Endothelial cell of umbilical vein (primary cell): ENCODE measurements around the gene FNDC1. TPM values are rescaled to one million over a fixed set of nuclear protein-coding genes. Genes with fewer than 3 reads are reported as not detected.

Experiments
- BruUV-seq: library from RNA; stranded (reverse); fragments of 400-500 nt; replicated peaks from 2 replicates; lab custom pipeline; 2021; lab: Mats Ljungman, UMichigan
- CTCF ChIA-PET: fragments of 300-600, 350-600 bp; sonication (Branson Sonifier 250); formaldehyde crosslinking; loops from one replicate; lab custom pipeline; 2021; ENCODE audit warnings: antibody characterized with exemption, inconsistent platforms; lab: Charles Lee
- POLR2A ChIA-PET: fragments of 300-600, 350-600 bp; sonication (Branson Sonifier 250); formaldehyde crosslinking; loops from one replicate; lab custom pipeline; 2021; ENCODE audit warnings: antibody characterized with exemption, inconsistent platforms; lab: Charles Lee
- DNase-seq: peaks from one replicate; pipeline ENCODE4 v3.0.0-alpha.2; 2011; ENCODE audit warnings: low read depth, low spot score
- FAIRE-seq: peaks from 2 replicates; lab custom pipeline; 2011; peaks lifted over from hg19 to GRCh38; lab: Jason Lieb, UNC
- H2AFZ ChIP-seq: 2 replicates; pipeline ENCODE4 v1.6.0; 2012; ENCODE audit warnings: low read depth, low read length, control low read depth, inconsistent platforms
- H3K27ac ChIP-seq: 2 replicates; pipeline ENCODE4 v1.5.1; 2011; ENCODE audit warnings: low read depth, mild to moderate bottlenecking, control low read depth, low read length, moderate library complexity; ENCODE audit not compliant: insufficient read depth
- H3K27me3 ChIP-seq, 2 experiments: 2 replicates each; pipeline versions ENCODE4 v1.6.0 to v1.6.1; 2011; ENCODE audit warnings: low read length in 2 of 2, mixed read lengths in 1 of 2; ENCODE audit not compliant: control insufficient read depth in 2 of 2, insufficient read depth in 2 of 2
- H3K36me3 ChIP-seq, 2 experiments: 2 replicates in 1 of 2; 3 replicates in 1 of 2; pipeline ENCODE4 v1.5.1; 2011; ENCODE audit warnings: low read length in 2 of 2, mild to moderate bottlenecking in 1 of 2, moderate library complexity in 1 of 2; ENCODE audit not compliant: control insufficient read depth in 2 of 2, insufficient read depth in 2 of 2; ENCODE audit errors: extremely low read depth in 1 of 2
- H3K4me1 ChIP-seq: 3 replicates; pipeline ENCODE4 v1.5.1; 2011; ENCODE audit warnings: mild to moderate bottlenecking, low read length; ENCODE audit not compliant: control insufficient read depth, insufficient read depth; ENCODE audit errors: extremely low read depth
- H3K4me2 ChIP-seq: 2 replicates; pipeline ENCODE4 v1.6.1; 2011; ENCODE audit warnings: low read length, control low read depth, mixed read lengths; ENCODE audit not compliant: insufficient read depth
- H3K4me3 ChIP-seq, 3 experiments: fragments of 200-600 bp in 1 of 3; sonication (generic), shearing (Covaris generic) in 1 of 3; replicated peaks in 1 of 3; 2 replicates each; pipeline ENCODE4 v1.5.1; 2011 to 2016; ENCODE audit warnings: control low read depth in 3 of 3, low read length in 3 of 3, mild to moderate bottlenecking in 2 of 3, inconsistent platforms in 1 of 3, low read depth in 1 of 3, moderate library complexity in 1 of 3; ENCODE audit not compliant: insufficient read depth in 1 of 3
- H3K79me2 ChIP-seq: 2 replicates; pipeline ENCODE4 v1.6.0; 2012; ENCODE audit warnings: low read length, inconsistent platforms; ENCODE audit not compliant: control insufficient read depth, insufficient read depth
- H3K9ac ChIP-seq: replicated peaks from 2 replicates; pipeline ENCODE3; 2011; ENCODE audit warnings: low read length, control low read depth; ENCODE audit not compliant: insufficient read depth; ENCODE audit errors: extremely low read depth
- H3K9me1 ChIP-seq: replicated peaks from 3 replicates; pipeline ENCODE4 v1.6.0; 2011; ENCODE audit warnings: mild to moderate bottlenecking, low read length; ENCODE audit not compliant: control insufficient read depth, insufficient read depth; ENCODE audit errors: extremely low read depth
- H3K9me3 ChIP-seq: replicated peaks from 2 replicates; pipeline ENCODE4 v1.5.1; 2012; ENCODE audit warnings: low read length, inconsistent platforms; ENCODE audit not compliant: control insufficient read depth, insufficient read depth
- H4K20me1 ChIP-seq: replicated peaks from 2 replicates; pipeline ENCODE3; 2011; ENCODE audit warnings: mild to moderate bottlenecking, low read length; ENCODE audit not compliant: control insufficient read depth, insufficient read depth; ENCODE audit errors: extremely low read depth
- EZH2 ChIP-seq: IDR thresholded peaks from 2 replicates; pipeline ENCODE4 v1.6.1; 2012; ENCODE audit warnings: borderline replicate concordance, low read depth, mild to moderate bottlenecking, moderate library complexity, low read length, inconsistent platforms; ENCODE audit not compliant: severe bottlenecking
- FOS ChIP-seq: IDR thresholded peaks from 2 replicates; pipeline ENCODE4 v1.6.1; 2011; ENCODE audit warnings: mild to moderate bottlenecking, low read length, moderate library complexity, borderline replicate concordance; ENCODE audit not compliant: insufficient read depth
- GATA2 ChIP-seq: IDR thresholded peaks from 2 replicates; pipeline ENCODE4 v1.7.0; 2011; ENCODE audit warnings: low read depth, mild to moderate bottlenecking, moderate library complexity, mixed read lengths, low read length; ENCODE audit not compliant: insufficient read length, insufficient read depth
- JUN ChIP-seq: IDR thresholded peaks from 2 replicates; pipeline ENCODE4 v1.6.1; 2011; ENCODE audit warnings: borderline replicate concordance, low read depth; ENCODE audit not compliant: insufficient read length, insufficient read depth
- MYC ChIP-seq: IDR thresholded peaks from one replicate; pipeline ENCODE4 v1.6.1; 2011; ENCODE audit warnings: mild to moderate bottlenecking, low read depth, low read length
- POLR2A ChIP-seq: IDR thresholded peaks from 2 replicates; pipeline ENCODE4 v1.6.1; 2012; ENCODE audit warnings: low read depth, mild to moderate bottlenecking, control low read depth, low read length
- POLR2AphosphoS5 ChIP-seq: IDR thresholded peaks from 2 replicates; pipeline ENCODE4 v1.6.1; 2012; ENCODE audit warnings: low read depth, mild to moderate bottlenecking, control low read depth, low read length, moderate library complexity; ENCODE audit not compliant: insufficient read depth
- dilution Hi-C: fragments of 300-500 bp; cut with MboI; formaldehyde crosslinking; loops from one replicate; pipeline ENCODE4 v1.15.0; 2019; ENCODE audit warnings: low sequenced_read_pairs; ENCODE audit not compliant: extremely low pct_ligation_motif_present
- intact Hi-C: fragments of 100-400 bp; cut with micrococcal nuclease; formaldehyde crosslinking; loops from one replicate; pipeline ENCODE4 v1.10.0; 2022
- polyA plus RNA-seq, 4 experiments: library from polyadenylated mRNA; depleted of rRNA in 3 of 4; stranded (reverse) in 3 of 4; unstranded in 1 of 4; fragments of >200 nt; gene quantifications; 2 replicates each; pipeline versions ENCODE4 v1.2.1 to v1.2.3, GENCODE V29; 2011 to 2012; ENCODE audit warnings: missing spikeins in 1 of 4
- total RNA-seq: library from RNA; stranded (reverse); gene quantifications from 2 replicates; pipeline ENCODE4 v1.2.3, GENCODE V29; 2021
- TF ChIP-seq, protein P1 (sequence below): IDR thresholded peaks from 2 replicates; pipeline ENCODE4 v1.6.1; 2011; ENCODE audit not compliant: insufficient read depth, insufficient read length
- TF ChIP-seq, protein P2 (sequence below), 2 donors: IDR thresholded peaks; 1 replicate in 1 of 2; 2 replicates in 1 of 2; pipeline ENCODE4 v1.5.1; 2011; ENCODE audit warnings: low read length in 2 of 2, mild to moderate bottlenecking in 2 of 2, moderate library complexity in 2 of 2, control low read depth in 1 of 2, inconsistent platforms in 1 of 2, low read depth in 1 of 2; ENCODE audit not compliant: insufficient read depth in 1 of 2; ENCODE audit errors: extremely low read depth in 1 of 2

FNDC1 gene
- total and polyA plus RNA-seq, 2 donors (not counting 3 experiments of a cell fraction or from before 2014, with no cell fraction given), result 0.04 TPM; not detected in 1

DNA sequence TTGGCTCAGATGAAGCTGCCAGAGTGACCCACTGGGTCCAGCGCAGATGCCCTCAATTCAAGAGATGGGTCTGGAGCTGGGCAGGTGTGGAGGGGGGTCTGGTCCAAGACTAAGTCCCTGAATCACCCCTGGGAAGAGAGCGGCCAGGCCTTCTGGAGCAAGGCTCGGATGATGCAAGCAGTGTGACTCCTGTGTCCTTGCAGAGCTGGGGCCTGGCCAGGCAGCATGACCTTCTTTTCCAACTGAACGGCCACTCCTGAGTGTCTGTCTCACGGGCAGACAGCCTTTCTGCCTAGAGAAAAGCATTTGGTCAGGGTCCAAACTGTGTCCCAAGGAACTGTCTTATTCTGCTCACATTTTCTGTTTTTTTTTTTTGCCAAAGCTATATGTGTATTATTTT lies 42.6 kb upstream of the FNDC1 start:
- CTCF ChIA-PET, result interaction anchor here (0.5 to 1.7 kb wide), 5 partner anchors 8 to 528 kb away, joined by 3 to 10 read pairs (median 4); no protein-coding TSS in a partner anchor
- BruUV-seq, result no TSS peak
- FAIRE-seq (no peak), DNase-seq (no peak)
- Histone ChIP-seq H3K36me3 (no peaks in the 10 kb centered on the region), H3K9me1 (no peaks in the 10 kb centered on the region), H3K27me3 (peaks cover 0 to 5% of the 10 kb centered on the region in 2 experiments), H3K9me3 (no peaks in the 10 kb centered on the region), H3K4me1 (no peaks in the 10 kb centered on the region), H3K9ac (no peak overlapping the region), H3K27ac (no peak overlapping the region), H3K4me3 (no peak overlapping the region), H3K79me2 (no peaks in the 10 kb centered on the region), H4K20me1 (no peaks in the 10 kb centered on the region), H3K4me2 (no peak overlapping the region), H2AFZ (no peak overlapping the region)
- POLR2A ChIA-PET, result no interaction called here
- no peak for TF ChIP-seq POLR2A
- TF ChIP-seq FOS, result no peak
- no peak for TF ChIP-seq EZH2
- TF ChIP-seq, protein P1, sequence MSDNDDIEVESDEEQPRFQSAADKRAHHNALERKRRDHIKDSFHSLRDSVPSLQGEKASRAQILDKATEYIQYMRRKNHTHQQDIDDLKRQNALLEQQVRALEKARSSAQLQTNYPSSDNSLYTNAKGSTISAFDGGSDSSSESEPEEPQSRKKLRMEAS, result no peak
- TF ChIP-seq POLR2AphosphoS5, result no peak
- dilution Hi-C loops (no loop called here), intact Hi-C loops (no loop called here)

DNA sequence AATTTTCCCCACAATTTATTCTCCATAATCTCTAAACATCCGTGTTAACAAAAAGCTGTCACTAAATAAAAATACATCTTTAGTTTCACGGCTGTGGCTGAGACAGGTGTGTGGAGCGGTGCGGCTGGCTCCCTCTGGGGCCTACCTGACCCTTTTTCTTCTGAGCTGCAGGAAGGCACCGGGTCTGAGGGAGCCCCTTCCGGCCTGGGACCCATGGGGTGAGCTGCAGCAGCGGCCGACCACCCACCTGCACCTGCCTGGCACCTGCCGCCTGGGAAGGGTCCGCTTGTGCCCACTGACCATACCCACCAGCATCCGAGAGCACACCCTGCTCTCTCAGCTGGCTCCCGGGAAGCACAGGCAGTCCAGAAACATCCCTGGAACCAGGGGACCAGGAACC lies 41.5 kb upstream of the FNDC1 start:
- Histone ChIP-seq H3K27ac (no peak overlapping the region), H3K27me3 (peaks cover 0 to 5% of the 10 kb centered on the region in 2 experiments), H3K4me2 (no peak overlapping the region), H3K4me3 (no peak overlapping the region), H3K4me1 (no peaks in the 10 kb centered on the region), H3K9me1 (no peaks in the 10 kb centered on the region), H3K9me3 (no peaks in the 10 kb centered on the region), H4K20me1 (no peaks in the 10 kb centered on the region), H3K79me2 (no peaks in the 10 kb centered on the region), H3K36me3 (no peaks in the 10 kb centered on the region), H3K9ac (no peak overlapping the region), H2AFZ (no peak overlapping the region)
- TF ChIP-seq JUN, result no peak
- no peak for TF ChIP-seq FOS
- TF ChIP-seq GATA2, result no peak
- TF ChIP-seq, protein P2, sequence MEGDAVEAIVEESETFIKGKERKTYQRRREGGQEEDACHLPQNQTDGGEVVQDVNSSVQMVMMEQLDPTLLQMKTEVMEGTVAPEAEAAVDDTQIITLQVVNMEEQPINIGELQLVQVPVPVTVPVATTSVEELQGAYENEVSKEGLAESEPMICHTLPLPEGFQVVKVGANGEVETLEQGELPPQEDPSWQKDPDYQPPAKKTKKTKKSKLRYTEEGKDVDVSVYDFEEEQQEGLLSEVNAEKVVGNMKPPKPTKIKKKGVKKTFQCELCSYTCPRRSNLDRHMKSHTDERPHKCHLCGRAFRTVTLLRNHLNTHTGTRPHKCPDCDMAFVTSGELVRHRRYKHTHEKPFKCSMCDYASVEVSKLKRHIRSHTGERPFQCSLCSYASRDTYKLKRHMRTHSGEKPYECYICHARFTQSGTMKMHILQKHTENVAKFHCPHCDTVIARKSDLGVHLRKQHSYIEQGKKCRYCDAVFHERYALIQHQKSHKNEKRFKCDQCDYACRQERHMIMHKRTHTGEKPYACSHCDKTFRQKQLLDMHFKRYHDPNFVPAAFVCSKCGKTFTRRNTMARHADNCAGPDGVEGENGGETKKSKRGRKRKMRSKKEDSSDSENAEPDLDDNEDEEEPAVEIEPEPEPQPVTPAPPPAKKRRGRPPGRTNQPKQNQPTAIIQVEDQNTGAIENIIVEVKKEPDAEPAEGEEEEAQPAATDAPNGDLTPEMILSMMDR (IDR thresholded peaks at IDR 0.05; ENCODE audit: extremely low read depth in 1 of 2, insufficient read depth in 1 of 2, low read depth in 1 of 2, low read length in 2 of 2), result no peak
- TF ChIP-seq POLR2AphosphoS5, result no peak
- TF ChIP-seq, protein P1, result no peak
- no peak for TF ChIP-seq EZH2
- no peak for TF ChIP-seq MYC
- TF ChIP-seq POLR2A, result no peak
- dilution Hi-C loops (no loop called here), intact Hi-C loops (no loop called here)
- no TSS peak for BruUV-seq
- FAIRE-seq (no peak), DNase-seq (no peak)
- ChIA-PET POLR2A (no interaction called here), CTCF (interaction anchor here (0.8 to 1.5 kb wide), 2 partner anchors 8 to 12 kb away, joined by 3 to 6 read pairs; no protein-coding TSS in a partner anchor)
